K562 (cell line): Measurements from ENCODE around the gene CEL. TPM values are rescaled to one million over a fixed set of nuclear protein-coding genes. Genes with fewer than 3 reads are reported as not detected.

Experiments used
- ATAC-seq: fragments of 200-7000 bp; cut with Tn5 transposase; 3 replicates; pipeline ENCODE4 v1.9.1; 2020; ENCODE audit warnings: moderate library complexity
- BruUV-seq: library from RNA; stranded (reverse); fragments of 400-500 nt; replicated peaks from 2 replicates; lab custom pipeline; 2021; lab: Mats Ljungman, UMichigan
- CTCF ChIA-PET: fragments of 300-600 bp; formaldehyde crosslinking; extraction: SDS; loops from one replicate; lab custom pipeline; 2021; ENCODE audit warnings: low intra/inter-chr PET ratio; lab: Yijun Ruan, JAX
- POLR2A ChIA-PET: fragments of 300-600, 350-650 bp; sonication (Branson Sonifier 250); formaldehyde crosslinking; extraction: SDS; loops from one replicate; lab custom pipeline; 2021; ENCODE audit warnings: antibody characterized with exemption, inconsistent platforms; lab: Yijun Ruan, JAX
- DNase-seq, 4 experiments: peaks; one replicate each; pipeline versions ENCODE4 v3.0.0 to v3.0.0-alpha.2; 2011 to 2018; ENCODE audit warnings: low spot score in 3 of 4, mixed read lengths in 3 of 4; ENCODE audit errors: extremely low read depth in 1 of 4
- FAIRE-seq: peaks from 2 replicates; lab custom pipeline; 2011; peaks lifted over from hg19 to GRCh38; lab: Jason Lieb, UNC
- H2AFZ ChIP-seq: 2 replicates; pipeline ENCODE4 v1.6.0; 2011; ENCODE audit warnings: low read depth, low read length, control low read depth, inconsistent platforms
- H3K27ac ChIP-seq: fragments of 200-600 bp; 3 replicates; pipeline ENCODE4 v1.8.0; 2011; ENCODE audit warnings: low read depth, mild to moderate bottlenecking, control low read depth, inconsistent platforms, low read length, moderate library complexity, mixed read lengths; ENCODE audit errors: extremely low read depth
- H3K27me3 ChIP-seq, 2 experiments: fragments of 300-600 bp in 1 of 2; 2 replicates in 1 of 2; 3 replicates in 1 of 2; pipeline versions ENCODE4 v1.6.0 to v1.8.0; 2011; ENCODE audit warnings: inconsistent platforms in 2 of 2, low read length in 2 of 2, mild to moderate bottlenecking in 1 of 2, mixed read lengths in 1 of 2, moderate library complexity in 1 of 2; ENCODE audit not compliant: control insufficient read depth in 2 of 2, insufficient read depth in 2 of 2
- H3K36me3 ChIP-seq: fragments of 300-600 bp; 3 replicates; pipeline ENCODE4 v1.8.0; 2011; ENCODE audit warnings: mild to moderate bottlenecking, low read length, inconsistent platforms; ENCODE audit not compliant: control insufficient read depth, insufficient read depth
- H3K4me1 ChIP-seq, 2 experiments: fragments of 200-600 bp in 1 of 2; replicated peaks in 1 of 2; 2 replicates in 1 of 2; 3 replicates in 1 of 2; pipeline versions ENCODE4 v1.5.1 to v1.8.0; 2011; ENCODE audit warnings: inconsistent platforms in 2 of 2, low read length in 2 of 2, mild to moderate bottlenecking in 1 of 2, mixed read lengths in 1 of 2, moderate library complexity in 1 of 2; ENCODE audit not compliant: control insufficient read depth in 2 of 2, insufficient read depth in 2 of 2
- H3K4me2 ChIP-seq: 2 replicates; pipeline ENCODE4 v1.6.1; 2011; ENCODE audit warnings: low read length, control low read depth, inconsistent platforms, mixed read lengths; ENCODE audit not compliant: insufficient read depth
- H3K4me3 ChIP-seq: fragments of 200-600 bp; sonication (generic), shearing (Covaris generic); 2 replicates; pipeline ENCODE4 v1.5.1; 2016; ENCODE audit warnings: control low read depth, inconsistent platforms
- H3K79me2 ChIP-seq: fragments of 200-600 bp; 3 replicates; pipeline ENCODE4 v1.8.0; 2011; ENCODE audit warnings: low read length, inconsistent platforms; ENCODE audit not compliant: control insufficient read depth, insufficient read depth
- H3K9ac ChIP-seq, 2 experiments: 2 replicates each; pipeline versions ENCODE4 v1.6.0 to v1.6.1; 2011; ENCODE audit warnings: low read depth in 2 of 2, low read length in 2 of 2, control low read depth in 1 of 2, inconsistent platforms in 1 of 2, mild to moderate bottlenecking in 1 of 2, mixed read lengths in 1 of 2; ENCODE audit not compliant: insufficient read depth in 1 of 2
- H3K9me1 ChIP-seq: one replicate; pipeline ENCODE4 v1.6.0; 2011; ENCODE audit warnings: inconsistent platforms, mild to moderate bottlenecking, low read length, moderate library complexity; ENCODE audit not compliant: control insufficient read depth, insufficient read depth
- H3K9me3 ChIP-seq: replicated peaks from 2 replicates; pipeline ENCODE4 v1.5.1; 2011; ENCODE audit warnings: low read depth, low read length, inconsistent platforms; ENCODE audit not compliant: control insufficient read depth, insufficient read depth
- H4K20me1 ChIP-seq: replicated peaks from 2 replicates; pipeline ENCODE4 v1.6.1; 2011; ENCODE audit warnings: low read length, inconsistent platforms, mixed read lengths; ENCODE audit not compliant: control insufficient read depth, insufficient read depth
- ADNP ChIP-seq: fragments of 200-800 bp; sonication (Bioruptor generic); IDR thresholded peaks from 2 replicates; pipeline ENCODE4 v1.6.1; 2016; ENCODE audit warnings: missing genetic modification characterization, missing compliant biosample characterization
- BCL6 ChIP-seq: fragments of 250-450 bp; sonication (Bioruptor Pico); IDR thresholded peaks from 2 replicates; pipeline ENCODE4 v1.4.0; 2020
- BRD9 ChIP-seq: fragments of 450-650 bp; IDR thresholded peaks from 2 replicates; pipeline ENCODE4 v1.6.1; 2018; ENCODE audit warnings: low read depth; ENCODE audit not compliant: partially characterized antibody
- CHD1 ChIP-seq: fragments of 200-600 bp; sonication (generic); IDR thresholded peaks from one replicate; pipeline ENCODE4 v1.6.1; 2012; ENCODE audit warnings: mild to moderate bottlenecking, moderate library complexity, low read length, inconsistent platforms
- GATAD2A ChIP-seq: fragments of 450-650 bp; IDR thresholded peaks from 2 replicates; pipeline ENCODE4 v1.6.1; 2017
- GTF2A2 ChIP-seq: IDR thresholded peaks from 2 replicates; pipeline ENCODE4 v1.6.1; 2016; ENCODE audit warnings: mild to moderate bottlenecking, missing genetic modification characterization, missing compliant biosample characterization
- GTF2E2 ChIP-seq: fragments of 200-800 bp; sonication (Bioruptor generic); IDR thresholded peaks from 2 replicates; pipeline ENCODE4 v1.6.1; 2016; ENCODE audit warnings: missing genetic modification characterization, missing compliant biosample characterization
- HDAC1 ChIP-seq, 2 experiments: fragments of 450-650 bp; IDR thresholded peaks; 2 replicates each; pipeline ENCODE4 v1.6.1; 2016 to 2017; ENCODE audit warnings: inconsistent platforms in 1 of 2, mild to moderate bottlenecking in 1 of 2, moderate library complexity in 1 of 2
- HDGF ChIP-seq: fragments of 450-650 bp; IDR thresholded peaks from 2 replicates; pipeline ENCODE4 v1.6.1; 2016
- HNRNPLL ChIP-seq: fragments of 200-400 bp; formaldehyde crosslinking; IDR thresholded peaks from 2 replicates; pipeline ENCODE4 v1.6.1; 2017; ENCODE audit warnings: low read length, low read depth, mild to moderate bottlenecking; ENCODE audit not compliant: poor library complexity, severe bottlenecking
- LCOR ChIP-seq: sonication (generic); formaldehyde crosslinking; IDR thresholded peaks from 2 replicates; pipeline ENCODE4 v1.8.0; 2022; ENCODE audit warnings: mild to moderate bottlenecking, missing genetic modification reagents
- NBN ChIP-seq: fragments of 450-650 bp; IDR thresholded peaks from 2 replicates; pipeline ENCODE4 v1.6.1; 2016; ENCODE audit warnings: low read depth, mild to moderate bottlenecking
- NFE2L1 ChIP-seq: fragments of 450-650 bp; IDR thresholded peaks from 2 replicates; pipeline ENCODE4 v1.6.1; 2016; ENCODE audit warnings: missing genetic modification characterization, low read depth, mild to moderate bottlenecking, missing compliant biosample characterization, moderate library complexity, borderline replicate concordance
- NFRKB ChIP-seq: fragments of 450-650 bp; IDR thresholded peaks from 2 replicates; pipeline ENCODE4 v1.6.1; 2016; ENCODE audit warnings: low read depth
- PCBP2 ChIP-seq: fragments of 200-400 bp; formaldehyde crosslinking; IDR thresholded peaks from 2 replicates; pipeline ENCODE4 v1.6.1; 2018; ENCODE audit warnings: low read length, low read depth, mild to moderate bottlenecking, moderate library complexity; ENCODE audit not compliant: poor library complexity, severe bottlenecking
- POLR2A ChIP-seq: fragments of 450-650 bp; conservative IDR thresholded peaks from 2 replicates; pipeline ENCODE4 v1.6.1; 2016
- RBM17 ChIP-seq: fragments of 200-400 bp; formaldehyde crosslinking; IDR thresholded peaks from 2 replicates; pipeline ENCODE4 v1.6.1; 2017; ENCODE audit warnings: low read depth, mild to moderate bottlenecking, low read length, borderline replicate concordance
- SETDB1 ChIP-seq: IDR thresholded peaks from one replicate; pipeline ENCODE4 v1.6.1; 2012; ENCODE audit warnings: low read length, control low read depth, inconsistent platforms
- SREBF2 ChIP-seq: sonication (generic); formaldehyde crosslinking; IDR thresholded peaks from 2 replicates; pipeline ENCODE4 v1.4.0; 2020; ENCODE audit warnings: mild to moderate bottlenecking, missing genetic modification reagents
- SRSF1 ChIP-seq: fragments of 200-400 bp; formaldehyde crosslinking; IDR thresholded peaks from 2 replicates; pipeline ENCODE4 v1.6.1; 2017; ENCODE audit warnings: mild to moderate bottlenecking, low read depth, low read length, moderate library complexity
- TEAD1 ChIP-seq, 2 experiments: fragments of 450-650 bp in 1 of 2; sonication (generic) in 1 of 2; formaldehyde crosslinking; IDR thresholded peaks; 2 replicates each; pipeline versions ENCODE4 v1.4.0 to v1.8.0; 2020 to 2022; ENCODE audit warnings: mild to moderate bottlenecking in 2 of 2, missing genetic modification reagents in 1 of 2
- ZEB2 ChIP-seq: fragments of 450-650 bp; IDR thresholded peaks from 2 replicates; pipeline ENCODE4 v1.6.1; 2016
- ZNF311 ChIP-seq: fragments of 250-450 bp; sonication (Bioruptor Pico); IDR thresholded peaks from 2 replicates; pipeline ENCODE4 v1.4.0; 2020; ENCODE audit warnings: mild to moderate bottlenecking, moderate library complexity
- ZNF316 ChIP-seq: fragments of 450-650 bp; IDR thresholded peaks from 2 replicates; pipeline ENCODE4 v1.6.1; 2016
- whole genome bisulfite sequencing: fragments of 100-300 bp; shearing (Covaris generic); methylation state at CpG from one replicate; pipeline ENCODE4 v1.1.6; 2016; ENCODE audit warnings: low coverage, mixed read lengths; ENCODE audit not compliant: insufficient coverage; ENCODE audit errors: missing lambda C conversion rate; 5-methylcytosine and 5-hydroxymethylcytosine counted together
- in situ Hi-C: fragments of 300-500 bp; cut with MboI; formaldehyde crosslinking; loops from 4 replicates; pipeline ENCODE4 v1.15.0; 2018; ENCODE audit warnings: inconsistent platforms, mixed read lengths
- intact Hi-C: fragments of 100-400 bp; cut with micrococcal nuclease; formaldehyde crosslinking; loops from 2 replicates; pipeline ENCODE4 v1.14.2; 2022
- polyA plus RNA-seq, 8 experiments: library from polyadenylated mRNA; depleted of rRNA in 4 of 8; stranded (reverse) in 5 of 8; unstranded in 3 of 8; fragments of >200 nt; fragmentation: Nextera tagmentation in 2 of 8; fragmentation: Illumina TruSeq in 1 of 8; extraction: Ambion mirVana in 2 of 8; extraction: Trizol in 1 of 8; gene quantifications; 2 replicates each; pipeline versions ENCODE4 v1.2.1 to v1.2.3, GENCODE V29; 2011 to 2014; ENCODE audit warnings: inconsistent platforms in 1 of 8, missing spikeins in 1 of 8
- total RNA-seq, 7 experiments: library from RNA; depleted of rRNA in 6 of 7; stranded (reverse); fragments of >200 nt in 6 of 7; fragmentation: Illumina TruSeq in 2 of 7; extraction: Trizol in 2 of 7; gene quantifications; 2 replicates each; pipeline versions ENCODE4 v1.2.1 to v1.2.3, GENCODE V29; 2011 to 2021; ENCODE audit warnings: low replicate concordance in 1 of 7
- TF ChIP-seq, protein P1 (sequence below): IDR thresholded peaks from 3 replicates; pipeline ENCODE4 v1.6.1; 2011; ENCODE audit warnings: borderline replicate concordance, mild to moderate bottlenecking, moderate library complexity; ENCODE audit not compliant: insufficient read length; ENCODE audit errors: extremely low read depth

Gene CEL
- total and polyA plus RNA-seq, 9 of the 15 experiments (the other 6 are each of a cell fraction or from before 2014, with no cell fraction given) = 0.09 to 3.0 (median 0.51) TPM; not detected in 2

DNA sequence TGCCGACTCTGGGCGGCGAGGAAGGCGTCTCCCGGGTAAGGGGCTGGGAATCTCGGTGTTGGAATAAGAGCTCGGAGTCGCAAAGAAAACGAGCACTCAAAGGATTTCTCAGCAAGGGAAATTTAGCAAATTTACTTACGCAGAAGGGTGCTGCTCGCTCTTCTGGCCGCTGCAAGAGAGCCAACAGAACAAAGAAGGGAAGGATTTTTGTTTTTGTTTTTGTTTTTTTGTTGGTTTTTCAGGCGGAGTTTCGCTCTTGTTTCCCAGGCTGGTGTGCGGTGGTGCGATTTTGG lies 30.7 kb upstream of the CEL start:
- H3K79me2 ChIP-seq = peaks cover 75% of the 10 kb centered on the region
- H4K20me1 ChIP-seq = no peaks in the 10 kb centered on the region
- POLR2A ChIA-PET = interaction anchor here (0.6 to 2.7 kb wide), 11 partner anchors 9 to 304 kb away, joined by 3 to 15 read pairs (median 3); no protein-coding TSS in a partner anchor
- BruUV-seq = no TSS peak
- H3K4me1 ChIP-seq = peaks cover 23 to 32% of the 10 kb centered on the region in 2 experiments; a peak in 4 of 5 replicates
- WGBS = 2% methylated on average over 16 of the region's 16 CpGs
- no peaks in the 10 kb centered on the region for H3K9me1 ChIP-seq
- H3K36me3 ChIP-seq = peaks cover 42% of the 10 kb centered on the region
- H3K9me3 ChIP-seq = peaks cover 14% of the 10 kb centered on the region; the same call in 1 of the 2 replicates
- intact Hi-C loops (no loop called here), in situ Hi-C loops (no loop called here)
- ATAC-seq (no peak), FAIRE-seq (no peak), DNase-seq (no peak)
- H3K27ac ChIP-seq = peak overlapping the region; percentile 93
- peak overlapping the region; percentile 83 to 98 for H3K9ac ChIP-seq
- peak overlapping the region; percentile 99 for H3K4me3 ChIP-seq
- H3K4me2 ChIP-seq = peak overlapping the region; percentile 95
- H3K27me3 ChIP-seq = no peaks in the 10 kb centered on the region
- peak overlapping the region; percentile 99 for H2AFZ ChIP-seq
- CTCF ChIA-PET = no interaction called here
- TF ChIP-seq POLR2A (no peak), SRSF1 (no peak), SETDB1 (no peak), NFE2L1 (no peak), BRD9 (no peak), BCL6 (CRISPR knock-in tag) (no peak), CHD1 (no peak), GTF2E2 (tag) (peak; percentile 98; the same call in 1 of the 2 replicates), PCBP2 (no peak), SREBF2 (CRISPR knock-in tag) (0 out of 2 replicates have a peak, but pooled peaks have one; percentile 58), GTF2A2 (tag) (peak; percentile 68), ZEB2 (no peak), NFRKB (peak; percentile 0; the same call in 1 of the 2 replicates), HDGF (no peak), HDAC1 (IDR thresholded peaks at IDR 0.05) (no peak), TEAD1 (CRISPR knock-in tag; IDR thresholded peaks at IDR 0.05) (0 out of 4 replicates have a peak, but pooled peaks of 1 of the 2 experiments have one; percentile 3), GATAD2A (no peak), HNRNPLL (no peak), NBN (peak; percentile 55; the same call in 1 of the 2 replicates), ZNF311 (CRISPR knock-in tag) (no peak), RBM17 (no peak), ADNP (tag) (no peak), LCOR (CRISPR knock-in tag) (0 out of 2 replicates have a peak, but pooled peaks have one; percentile 6), ZNF316 (peak; percentile 27; the same call in 1 of the 2 replicates)
- TF ChIP-seq, protein P1, sequence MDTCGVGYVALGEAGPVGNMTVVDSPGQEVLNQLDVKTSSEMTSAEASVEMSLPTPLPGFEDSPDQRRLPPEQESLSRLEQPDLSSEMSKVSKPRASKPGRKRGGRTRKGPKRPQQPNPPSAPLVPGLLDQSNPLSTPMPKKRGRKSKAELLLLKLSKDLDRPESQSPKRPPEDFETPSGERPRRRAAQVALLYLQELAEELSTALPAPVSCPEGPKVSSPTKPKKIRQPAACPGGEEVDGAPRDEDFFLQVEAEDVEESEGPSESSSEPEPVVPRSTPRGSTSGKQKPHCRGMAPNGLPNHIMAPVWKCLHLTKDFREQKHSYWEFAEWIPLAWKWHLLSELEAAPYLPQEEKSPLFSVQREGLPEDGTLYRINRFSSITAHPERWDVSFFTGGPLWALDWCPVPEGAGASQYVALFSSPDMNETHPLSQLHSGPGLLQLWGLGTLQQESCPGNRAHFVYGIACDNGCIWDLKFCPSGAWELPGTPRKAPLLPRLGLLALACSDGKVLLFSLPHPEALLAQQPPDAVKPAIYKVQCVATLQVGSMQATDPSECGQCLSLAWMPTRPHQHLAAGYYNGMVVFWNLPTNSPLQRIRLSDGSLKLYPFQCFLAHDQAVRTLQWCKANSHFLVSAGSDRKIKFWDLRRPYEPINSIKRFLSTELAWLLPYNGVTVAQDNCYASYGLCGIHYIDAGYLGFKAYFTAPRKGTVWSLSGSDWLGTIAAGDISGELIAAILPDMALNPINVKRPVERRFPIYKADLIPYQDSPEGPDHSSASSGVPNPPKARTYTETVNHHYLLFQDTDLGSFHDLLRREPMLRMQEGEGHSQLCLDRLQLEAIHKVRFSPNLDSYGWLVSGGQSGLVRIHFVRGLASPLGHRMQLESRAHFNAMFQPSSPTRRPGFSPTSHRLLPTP = no peak
